ENCODE measurements around the gene PLSCR5.

GRCh38 chr3:146611096-146611495 is 6.0 kb upstream of the PLSCR5 start:
- TF ChIP-seq, protein P1, sequence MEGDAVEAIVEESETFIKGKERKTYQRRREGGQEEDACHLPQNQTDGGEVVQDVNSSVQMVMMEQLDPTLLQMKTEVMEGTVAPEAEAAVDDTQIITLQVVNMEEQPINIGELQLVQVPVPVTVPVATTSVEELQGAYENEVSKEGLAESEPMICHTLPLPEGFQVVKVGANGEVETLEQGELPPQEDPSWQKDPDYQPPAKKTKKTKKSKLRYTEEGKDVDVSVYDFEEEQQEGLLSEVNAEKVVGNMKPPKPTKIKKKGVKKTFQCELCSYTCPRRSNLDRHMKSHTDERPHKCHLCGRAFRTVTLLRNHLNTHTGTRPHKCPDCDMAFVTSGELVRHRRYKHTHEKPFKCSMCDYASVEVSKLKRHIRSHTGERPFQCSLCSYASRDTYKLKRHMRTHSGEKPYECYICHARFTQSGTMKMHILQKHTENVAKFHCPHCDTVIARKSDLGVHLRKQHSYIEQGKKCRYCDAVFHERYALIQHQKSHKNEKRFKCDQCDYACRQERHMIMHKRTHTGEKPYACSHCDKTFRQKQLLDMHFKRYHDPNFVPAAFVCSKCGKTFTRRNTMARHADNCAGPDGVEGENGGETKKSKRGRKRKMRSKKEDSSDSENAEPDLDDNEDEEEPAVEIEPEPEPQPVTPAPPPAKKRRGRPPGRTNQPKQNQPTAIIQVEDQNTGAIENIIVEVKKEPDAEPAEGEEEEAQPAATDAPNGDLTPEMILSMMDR (IDR thresholded peaks at IDR 0.05; ENCODE audit: low read depth, low read length, missing input control) = no peak
- TF ChIP-seq SP1 (IDR thresholded peaks at IDR 0.05) = no peak
- TF ChIP-seq FOXA1 (IDR thresholded peaks at IDR 0.05) = no peak
- TF ChIP-seq MAX (IDR thresholded peaks at IDR 0.05) = no peak

All from liver (tissue), 3 donors.